ENCODE measurements around the gene CDH24. TPM values are rescaled to one million over a fixed set of nuclear protein-coding genes. Genes with fewer than 3 reads are reported as not detected.
A peak's percentile ranks its signal among the peaks of the same experiment; 100 is the strongest.
"Not testable (repeated sequence)": the region's sequence is repeated elsewhere in the genome, so short reads cannot be mapped to it uniquely, and the experiment has no call there.

The CDH24 gene
- total RNA-seq, 1 experiment from 2014 or later, result 8.3 TPM

GRCh38 chr14:23013054-23013748 is 44.1 kb downstream of the CDH24 start:
- no peaks in the 10 kb centered on the region for H3K9me3 ChIP-seq (replicated peaks)
- H3K4me3 ChIP-seq, result no peak overlapping the region
- no peaks in the 10 kb centered on the region for H3K36me3 ChIP-seq
- DNase-seq, result no peak
- H3K27ac ChIP-seq, result no peak overlapping the region
- peaks cover 7% of the 10 kb centered on the region; the same call in 1 of the 2 replicates for H3K4me1 ChIP-seq
- H3K27me3 ChIP-seq, result no peaks in the 10 kb centered on the region

GRCh38 chr14:23009939-23010726 is 47.2 kb downstream of the CDH24 start, which contains the start of gene C14orf93:
TSS of gene C14orf93 (minus strand) at chr14:23010143. CDS start at chr14:22999023, 11,120 bp downstream.
- Histone ChIP-seq H3K36me3 (no peaks in the 10 kb centered on the region), H3K9me3 (replicated peaks) (no peaks in the 10 kb centered on the region), H3K27ac (peak within 1 kb of the TSS; percentile 57), H3K27me3 (no peaks in the 10 kb centered on the region), H3K4me1 (peaks cover 12% of the 10 kb centered on the region; the same call in 1 of the 2 replicates), H3K4me3 (peak within 1 kb of the TSS; percentile 72)
- peak; percentile 81 to 84 for DNase-seq

DNA sequence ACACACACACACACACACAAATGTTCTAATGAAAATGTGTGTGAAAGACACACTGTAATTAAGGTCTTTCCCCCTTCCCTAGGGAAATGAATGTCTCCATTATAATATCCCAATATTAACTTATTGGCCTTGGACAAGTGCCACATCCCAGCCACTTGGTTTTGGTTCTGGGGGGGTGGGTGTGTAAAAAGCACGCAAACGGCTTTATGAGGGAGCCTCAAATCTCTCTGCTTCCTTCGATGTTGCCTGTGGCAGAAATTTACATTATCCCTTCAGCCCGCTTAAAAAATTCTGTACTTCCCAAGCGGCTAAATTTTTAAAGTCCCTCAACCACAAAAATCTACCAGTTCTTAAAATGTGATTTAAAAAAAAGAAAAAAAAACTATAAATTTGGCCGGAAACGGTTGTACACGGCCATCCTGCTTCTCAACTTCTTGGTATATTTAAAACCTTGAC is 47.8 kb downstream of the CDH24 start:
- H3K36me3 ChIP-seq, result no peaks in the 10 kb centered on the region
- H3K4me3 ChIP-seq, result peak overlapping the region; percentile 72
- H3K27me3 ChIP-seq, result no peaks in the 10 kb centered on the region
- peak overlapping the region; percentile 57 for H3K27ac ChIP-seq
- peaks cover 12% of the 10 kb centered on the region; the same call in 1 of the 2 replicates for H3K4me1 ChIP-seq
- no peaks in the 10 kb centered on the region for H3K9me3 ChIP-seq (replicated peaks)
- DNase-seq, result no peak

DNA sequence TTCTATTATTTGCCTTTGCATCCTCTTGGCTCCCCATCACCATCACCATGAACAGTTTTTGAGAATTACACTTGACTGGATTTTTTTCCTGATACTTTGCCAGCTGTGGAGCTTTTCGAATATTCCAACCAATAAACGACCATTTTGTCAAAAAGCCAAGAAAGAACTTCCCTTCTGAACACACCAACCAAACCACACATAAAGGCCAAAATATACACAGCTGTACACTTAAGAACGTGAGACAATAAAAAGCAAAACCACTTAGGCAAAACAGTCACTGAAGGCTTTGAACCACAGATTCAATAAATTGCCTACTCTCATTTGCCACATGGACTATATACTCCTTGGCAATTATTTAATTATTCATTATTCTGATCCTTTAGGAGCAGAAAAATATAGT is 48.5 kb downstream of the CDH24 start:
- H3K27ac ChIP-seq, result no peak overlapping the region
- peaks cover 12% of the 10 kb centered on the region; the same call in 1 of the 2 replicates for H3K4me1 ChIP-seq
- H3K36me3 ChIP-seq, result no peaks in the 10 kb centered on the region
- H3K4me3 ChIP-seq, result peak overlapping the region; percentile 72; the same call in 1 of the 2 replicates
- no peaks in the 10 kb centered on the region for H3K9me3 ChIP-seq (replicated peaks)
- no peak for DNase-seq
- H3K27me3 ChIP-seq, result no peaks in the 10 kb centered on the region

- Histone ChIP-seq H3K4me1 (peaks cover 12% of the 10 kb centered on the region; the same call in 1 of the 2 replicates), H3K36me3 (no peaks in the 10 kb centered on the region), H3K4me3 (peak overlapping the region; percentile 65), H3K27me3 (no peaks in the 10 kb centered on the region), H3K9me3 (replicated peaks) (no peaks in the 10 kb centered on the region), H3K27ac (peak overlapping the region; percentile 75)
- DNase-seq, result peak; percentile 97 to 99
These were observed 50.5 kb downstream of the CDH24 start for GRCh38 chr14:23006544-23007419.

GRCh38 chr14:23006188-23006534 is 51.2 kb downstream of the CDH24 start:
- Histone ChIP-seq H3K4me1 (peaks cover 12% of the 10 kb centered on the region; the same call in 1 of the 2 replicates), H3K36me3 (no peaks in the 10 kb centered on the region), H3K4me3 (peak overlapping the region; percentile 65), H3K27me3 (no peaks in the 10 kb centered on the region), H3K9me3 (replicated peaks) (no peaks in the 10 kb centered on the region), H3K27ac (peak overlapping the region; percentile 75)
- DNase-seq, result no peak

DNA sequence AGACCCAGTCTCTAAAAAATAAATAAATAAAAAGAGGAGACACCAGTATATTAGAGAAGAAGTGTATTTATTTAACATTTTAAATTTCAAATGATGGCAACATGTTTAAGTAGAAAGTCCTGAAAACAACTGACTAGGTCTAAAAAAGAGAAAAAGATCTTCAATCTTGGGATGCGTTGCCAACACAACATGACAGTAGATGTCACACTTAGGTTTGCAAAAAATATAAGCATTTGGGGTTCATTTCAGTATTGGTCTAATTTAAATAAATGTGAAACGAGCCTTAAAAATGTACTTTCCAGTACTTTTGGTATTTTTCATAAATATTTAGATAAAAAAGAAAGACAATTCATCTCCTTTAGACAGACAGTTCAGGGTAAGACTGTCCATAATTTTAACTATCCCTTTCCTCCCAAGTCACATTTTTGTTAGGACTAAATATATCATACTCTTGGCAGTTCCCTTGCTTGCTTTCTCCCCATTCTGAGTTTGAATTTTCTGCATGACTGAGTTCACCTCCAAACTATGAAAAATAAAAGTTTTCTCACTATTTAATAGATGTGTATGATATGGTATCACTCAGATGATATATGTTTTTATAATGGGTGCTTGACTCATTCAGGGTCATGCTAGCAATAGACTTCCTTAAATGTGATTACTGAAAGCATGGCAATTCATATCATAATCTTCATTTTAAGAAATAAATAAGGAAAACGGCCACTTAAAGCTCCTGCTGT is 51.7 kb downstream of the CDH24 start:
- no peak overlapping the region; the same call in 1 of the 2 replicates for H3K27ac ChIP-seq
- DNase-seq, result no peak
- H3K4me3 ChIP-seq, result peak overlapping the region; percentile 65; the same call in 1 of the 2 replicates

DNA sequence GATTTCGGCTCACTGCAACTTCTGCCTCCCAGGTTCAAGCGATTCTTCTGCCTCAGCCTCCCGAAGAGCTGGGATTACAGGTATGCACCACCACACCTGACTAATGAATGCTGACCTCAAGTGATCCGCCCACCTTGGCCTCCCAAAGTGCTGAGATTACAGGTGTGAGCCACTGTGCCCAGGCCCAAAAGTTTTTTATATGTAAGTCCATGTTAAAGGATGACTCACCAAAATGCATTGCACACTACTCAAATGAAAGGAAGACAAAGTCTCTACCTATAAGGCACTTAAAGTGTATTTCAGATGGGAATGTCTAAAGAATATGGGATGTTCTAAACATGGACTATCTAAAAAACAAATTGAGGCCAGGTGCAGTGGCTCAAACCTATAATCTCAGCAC is 53.0 kb downstream of the CDH24 start:
- not testable (repeated sequence) for DNase-seq; H3K9me3 ChIP-seq (replicated peaks); H3K27me3 ChIP-seq; H3K27ac ChIP-seq; H3K36me3 ChIP-seq; H3K4me3 ChIP-seq
- H3K4me1 ChIP-seq, result peaks cover 12% of the 10 kb centered on the region; the same call in 1 of the 2 replicates

More for the DNA sequence above, 51.7 kb downstream of the CDH24 start:
- Histone ChIP-seq H3K4me1 (peaks cover 12% of the 10 kb centered on the region; the same call in 1 of the 2 replicates), H3K36me3 (no peaks in the 10 kb centered on the region), H3K27me3 (no peaks in the 10 kb centered on the region), H3K9me3 (replicated peaks) (no peaks in the 10 kb centered on the region)

DNA sequence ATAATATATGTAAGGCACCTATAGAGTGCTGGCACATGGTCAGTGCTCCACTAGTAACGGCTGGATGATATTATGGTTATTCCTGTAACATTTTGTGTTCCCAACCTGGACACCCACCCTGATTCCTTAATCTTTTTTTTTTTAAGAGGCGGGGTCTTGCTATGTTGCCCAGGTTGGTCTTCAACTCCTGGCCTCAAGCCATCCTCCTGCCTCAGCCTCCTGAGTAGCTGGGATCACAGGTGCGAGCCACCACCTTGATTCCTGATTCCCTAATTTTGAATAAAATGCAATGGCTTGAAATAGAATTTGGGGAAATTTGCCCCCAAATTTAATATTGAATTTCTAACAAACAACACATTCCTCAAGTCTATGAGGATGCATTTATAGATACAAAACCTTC is 54.7 kb downstream of the CDH24 start:
- no peaks in the 10 kb centered on the region for H3K27me3 ChIP-seq
- peaks cover 18% of the 10 kb centered on the region for H3K4me1 ChIP-seq
- no peak overlapping the region for H3K27ac ChIP-seq
- H3K4me3 ChIP-seq, result no peak overlapping the region
- no peaks in the 10 kb centered on the region for H3K9me3 ChIP-seq (replicated peaks)
- DNase-seq, result no peak
- H3K36me3 ChIP-seq, result no peaks in the 10 kb centered on the region

DNA sequence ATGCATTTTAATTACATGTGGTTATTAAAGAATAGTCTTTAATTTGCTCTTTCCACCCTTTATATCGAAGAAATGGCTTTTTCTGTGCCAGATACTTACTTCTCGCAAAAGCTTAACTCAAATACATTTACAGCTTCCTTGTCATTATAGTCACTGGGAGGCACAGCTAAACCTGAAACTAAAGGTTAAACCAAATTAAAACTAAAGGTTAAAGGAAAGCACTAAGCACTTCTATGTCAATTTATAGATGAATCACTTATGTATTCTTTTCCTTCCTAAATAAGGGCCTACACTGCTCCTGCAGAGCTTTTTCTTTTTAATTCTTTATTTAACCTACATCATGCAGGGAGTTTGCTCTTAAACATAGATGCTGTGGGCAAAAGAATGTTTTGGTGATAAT is 56.5 kb downstream of the CDH24 start:
- DNase-seq, result no peak
- H3K36me3 ChIP-seq, result no peaks in the 10 kb centered on the region
- no peak overlapping the region for H3K27ac ChIP-seq
- no peaks in the 10 kb centered on the region for H3K9me3 ChIP-seq (replicated peaks)
- peaks cover 25% of the 10 kb centered on the region for H3K4me1 ChIP-seq
- H3K27me3 ChIP-seq, result no peaks in the 10 kb centered on the region
- H3K4me3 ChIP-seq, result no peak overlapping the region

DNA sequence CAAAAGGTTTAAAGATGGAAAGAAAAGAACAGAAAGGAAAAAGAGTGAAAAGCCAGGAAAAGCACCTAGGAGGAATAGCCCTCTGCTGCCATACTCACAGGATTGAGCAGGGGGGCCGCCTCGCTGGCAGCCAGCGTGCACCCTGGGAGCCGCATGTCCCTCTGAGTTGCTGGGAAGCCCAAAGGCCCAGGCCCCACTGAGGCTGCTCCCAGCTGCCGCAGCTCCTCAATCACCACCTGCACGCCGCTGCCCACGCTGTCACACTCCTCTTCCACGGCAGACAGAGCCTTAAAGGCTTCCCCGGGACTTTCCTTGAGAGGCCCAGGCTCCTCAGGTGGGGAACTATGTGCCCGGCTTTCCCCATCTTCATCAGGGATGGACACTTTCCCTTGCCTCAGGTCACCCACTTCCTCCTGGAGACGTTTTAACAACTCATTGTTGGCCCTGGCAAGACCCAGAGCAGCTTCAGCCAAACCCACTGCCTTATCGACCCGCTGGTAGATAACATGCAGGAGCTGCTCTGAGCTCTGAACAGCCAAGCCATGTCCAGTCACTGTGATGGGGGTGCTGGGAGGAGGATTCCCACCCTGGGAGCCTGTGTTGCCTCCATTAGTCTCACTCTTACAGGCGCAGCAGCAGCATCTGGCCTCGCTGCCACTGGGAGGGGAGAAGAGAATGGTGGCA is 58.8 kb downstream of the CDH24 start:
- Histone ChIP-seq H3K36me3 (no peaks in the 10 kb centered on the region), H3K4me1 (peaks cover 31% of the 10 kb centered on the region), H3K4me3 (peak overlapping the region; percentile 39), H3K27me3 (no peaks in the 10 kb centered on the region), H3K27ac (peak overlapping the region; percentile 49), H3K9me3 (replicated peaks) (no peaks in the 10 kb centered on the region)
- peak; percentile 74 to 79 for DNase-seq

DNA sequence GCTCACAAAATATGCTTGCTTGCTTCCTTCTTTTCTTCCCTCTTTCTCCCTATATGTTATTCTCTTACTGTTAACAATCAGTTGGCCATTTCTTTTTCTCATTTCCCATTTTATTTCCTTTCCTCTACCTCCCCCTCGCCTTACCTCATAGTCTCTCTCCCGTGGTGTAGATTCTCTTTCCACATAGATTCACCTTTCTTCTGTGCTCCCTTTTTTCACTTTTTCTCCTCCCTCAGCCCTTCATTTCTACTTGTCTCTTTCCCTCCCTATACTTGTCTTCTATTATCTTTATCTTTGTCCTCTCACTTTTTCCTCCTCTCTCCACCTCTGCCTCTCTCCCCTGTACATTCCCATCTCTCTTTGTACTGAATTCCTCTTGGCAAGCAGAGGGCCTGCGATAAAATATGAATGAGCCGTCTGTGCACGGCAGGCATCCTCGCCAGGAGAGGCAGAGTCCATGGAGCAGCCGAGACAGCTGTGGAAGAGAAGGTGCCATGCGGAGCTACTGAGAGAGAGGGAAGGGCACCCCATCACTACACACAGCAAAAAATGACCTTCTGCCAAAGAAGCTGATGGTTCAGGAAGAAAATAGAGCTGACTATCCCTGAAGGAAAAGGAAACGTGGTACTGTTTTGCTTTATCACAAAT is 59.5 kb downstream of the CDH24 start:
- H3K27ac ChIP-seq, result peak overlapping the region; percentile 49
- peak overlapping the region; percentile 39 for H3K4me3 ChIP-seq
- H3K4me1 ChIP-seq, result peaks cover 31% of the 10 kb centered on the region
- H3K9me3 ChIP-seq (replicated peaks), result no peaks in the 10 kb centered on the region
- no peaks in the 10 kb centered on the region for H3K36me3 ChIP-seq
- peak; percentile 46 to 61 for DNase-seq
- no peaks in the 10 kb centered on the region for H3K27me3 ChIP-seq

Measured in SJCRH30 (cell line).